K562 (cell line): Measurements from ENCODE around the gene MKNK2. TPM values are rescaled to one million over a fixed set of nuclear protein-coding genes. Genes with fewer than 3 reads are reported as not detected.

Experiments
- AFF4 ChIP-seq: sonication (generic); formaldehyde crosslinking; IDR thresholded peaks from 2 replicates; pipeline ENCODE4 v1.8.0; 2023; ENCODE audit warnings: mild to moderate bottlenecking, missing genetic modification reagents
- BACH1 ChIP-seq: fragments of 200-800 bp; sonication (Bioruptor generic); IDR thresholded peaks from 2 replicates; pipeline ENCODE4 v1.6.1; 2016; ENCODE audit warnings: missing genetic modification characterization, missing compliant biosample characterization
- CBFA2T2 ChIP-seq: fragments of 450-650 bp; conservative IDR thresholded peaks from 2 replicates; pipeline ENCODE4 v1.6.1; 2017; ENCODE audit warnings: mild to moderate bottlenecking
- ETV5 ChIP-seq: sonication (generic); formaldehyde crosslinking; IDR thresholded peaks from 2 replicates; pipeline ENCODE4 v1.4.0; 2020; ENCODE audit warnings: low read depth, mild to moderate bottlenecking, missing genetic modification reagents
- EZH2 ChIP-seq: IDR thresholded peaks from 2 replicates; pipeline ENCODE4 v1.6.1; 2012; ENCODE audit warnings: low read depth, mild to moderate bottlenecking, inconsistent platforms, low read length, borderline replicate concordance
- GABPB2 ChIP-seq: fragments of 250-450 bp; sonication (Bioruptor Pico); conservative IDR thresholded peaks from 2 replicates; pipeline ENCODE4 v1.5.1; 2021; ENCODE audit warnings: mild to moderate bottlenecking
- ILK ChIP-seq: fragments of 450-650 bp; IDR thresholded peaks from 2 replicates; pipeline ENCODE4 v1.6.1; 2016; ENCODE audit warnings: missing genetic modification characterization, low read depth, mild to moderate bottlenecking, missing compliant biosample characterization, moderate library complexity, borderline replicate concordance
- KLF1 ChIP-seq: fragments of 450-650 bp; IDR thresholded peaks from 2 replicates; pipeline ENCODE4 v1.6.1; 2016; ENCODE audit warnings: missing genetic modification characterization, missing compliant biosample characterization
- L3MBTL2 ChIP-seq: fragments of 450-650 bp; IDR thresholded peaks from 2 replicates; pipeline ENCODE4 v1.6.1; 2016; ENCODE audit warnings: mild to moderate bottlenecking, moderate library complexity
- LEF1 ChIP-seq: fragments of 450-650 bp; IDR thresholded peaks from 2 replicates; pipeline ENCODE4 v1.6.1; 2016; ENCODE audit warnings: mild to moderate bottlenecking
- NR2C1 ChIP-seq, 2 experiments: fragments of 450-650 bp; IDR thresholded peaks; 2 replicates each; pipeline ENCODE4 v1.6.1; 2017; ENCODE audit warnings: mild to moderate bottlenecking in 2 of 2, antibody characterized with exemption in 1 of 2, inconsistent platforms in 1 of 2, missing compliant biosample characterization in 1 of 2, missing genetic modification characterization in 1 of 2
- POLR2AphosphoS2 ChIP-seq: IDR thresholded peaks from 2 replicates; pipeline ENCODE4 v1.6.1; 2012; ENCODE audit warnings: low read length, improper control_type of control experiment
- SIX5 ChIP-seq, 2 experiments: IDR thresholded peaks; 2 replicates each; pipeline ENCODE4 v1.6.1; 2011; ENCODE audit warnings: low read length in 2 of 2, borderline replicate concordance in 1 of 2, low read depth in 1 of 2, mild to moderate bottlenecking in 1 of 2, moderate library complexity in 1 of 2; ENCODE audit not compliant: insufficient read depth in 1 of 2
- SMARCB1 ChIP-seq: IDR thresholded peaks from 2 replicates; pipeline ENCODE4 v1.6.1; 2011; ENCODE audit warnings: improper control_type of control experiment, low read depth; ENCODE audit not compliant: insufficient read length
- USF2 ChIP-seq: sonication (generic); formaldehyde crosslinking; IDR thresholded peaks from 2 replicates; pipeline ENCODE4 v1.5.0; 2020; ENCODE audit warnings: missing genetic modification reagents
- ZNF212 ChIP-seq: fragments of 450-650 bp; formaldehyde crosslinking; IDR thresholded peaks from 2 replicates; pipeline ENCODE4 v1.4.0; 2020; ENCODE audit warnings: mild to moderate bottlenecking
- ZNF408 ChIP-seq: fragments of 250-450 bp; sonication (Bioruptor Pico); IDR thresholded peaks from 2 replicates; pipeline ENCODE4 v1.4.0; 2020; ENCODE audit warnings: low read depth, mild to moderate bottlenecking, moderate library complexity
- ZNF609 ChIP-seq: sonication (generic); formaldehyde crosslinking; IDR thresholded peaks from 2 replicates; pipeline ENCODE4 v1.8.1; 2023; ENCODE audit warnings: missing genetic modification reagents, mild to moderate bottlenecking, borderline replicate concordance
- polyA plus RNA-seq, 8 experiments: library from polyadenylated mRNA; depleted of rRNA in 4 of 8; stranded (reverse) in 5 of 8; unstranded in 3 of 8; fragments of >200 nt; fragmentation: Nextera tagmentation in 2 of 8; fragmentation: Illumina TruSeq in 1 of 8; extraction: Ambion mirVana in 2 of 8; extraction: Trizol in 1 of 8; gene quantifications; 2 replicates each; pipeline versions ENCODE4 v1.2.1 to v1.2.3, GENCODE V29; 2011 to 2014; ENCODE audit warnings: inconsistent platforms in 1 of 8, missing spikeins in 1 of 8
- total RNA-seq, 7 experiments: library from RNA; depleted of rRNA in 6 of 7; stranded (reverse); fragments of >200 nt in 6 of 7; fragmentation: Illumina TruSeq in 2 of 7; extraction: Trizol in 2 of 7; gene quantifications; 2 replicates each; pipeline versions ENCODE4 v1.2.1 to v1.2.3, GENCODE V29; 2011 to 2021; ENCODE audit warnings: low replicate concordance in 1 of 7

Gene MKNK2
- total and polyA plus RNA-seq, 9 of the 15 experiments (the other 6 are each of a cell fraction or from before 2014, with no cell fraction given): 5.1 to 191 (median 51.9) TPM

- TF ChIP-seq ZNF212 (CRISPR knock-in tag) (no peak), SIX5 (IDR thresholded peaks at IDR 0.05; ENCODE audit: borderline replicate concordance in 1 of 2, insufficient read depth in 1 of 2, low read depth in 1 of 2, low read length in 2 of 2) (no peak), L3MBTL2 (no peak), BACH1 (tag) (no peak), ZNF408 (CRISPR knock-in tag) (no peak), LEF1 (peak; percentile 62; the same call in 1 of the 2 replicates), ILK (tag) (no peak), GABPB2 (no peak), AFF4 (CRISPR knock-in tag) (no peak), ZNF609 (no peak), POLR2AphosphoS2 (no peak), ETV5 (CRISPR knock-in tag) (peak; percentile 62; the same call in 1 of the 2 replicates), NR2C1 (IDR thresholded peaks at IDR 0.05) (no peak), NR2C1 (tag; IDR thresholded peaks at IDR 0.05) (no peak), CBFA2T2 (no peak), EZH2 (no peak), SMARCB1 (no peak), USF2 (CRISPR knock-in tag) (no peak), KLF1 (no peak)
Observed at GRCh38 chr19:2055931-2056836, 5.1 kb upstream of the MKNK2 start (continued).
